22Rv1 (cell line): ENCODE data around the gene SYNPO2.

Experiments
- ZFX ChIP-seq: fragments of 450-650 bp; IDR thresholded peaks from 2 replicates; pipeline ENCODE4 v1.6.1; 2017; ENCODE audit warnings: antibody characterized with exemption, borderline replicate concordance
- TF ChIP-seq, protein P1 (sequence below): fragments of 450-650 bp; IDR thresholded peaks from 2 replicates; pipeline ENCODE4 v1.5.1; 2017; ENCODE audit warnings: mild to moderate bottlenecking

DNA sequence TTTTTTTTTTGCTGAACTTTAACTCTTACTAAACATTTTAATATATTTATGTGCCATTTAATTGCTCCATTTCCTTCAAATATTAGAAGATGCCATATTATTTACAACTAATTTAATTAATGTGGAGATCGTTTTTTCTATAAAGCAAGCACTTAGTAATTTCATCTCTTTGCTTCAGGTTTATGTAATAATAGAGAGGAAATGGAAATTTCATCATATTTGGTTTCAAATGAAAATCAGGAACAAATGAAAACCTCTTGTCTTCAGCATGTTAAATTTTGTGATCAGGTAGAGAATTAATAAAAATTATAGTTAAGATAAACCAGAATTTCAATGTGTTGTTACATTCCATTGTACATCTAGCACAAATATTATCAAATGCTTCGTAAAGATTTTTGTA lies 120.1 kb downstream of the SYNPO2 start:
- TF ChIP-seq, protein P1, sequence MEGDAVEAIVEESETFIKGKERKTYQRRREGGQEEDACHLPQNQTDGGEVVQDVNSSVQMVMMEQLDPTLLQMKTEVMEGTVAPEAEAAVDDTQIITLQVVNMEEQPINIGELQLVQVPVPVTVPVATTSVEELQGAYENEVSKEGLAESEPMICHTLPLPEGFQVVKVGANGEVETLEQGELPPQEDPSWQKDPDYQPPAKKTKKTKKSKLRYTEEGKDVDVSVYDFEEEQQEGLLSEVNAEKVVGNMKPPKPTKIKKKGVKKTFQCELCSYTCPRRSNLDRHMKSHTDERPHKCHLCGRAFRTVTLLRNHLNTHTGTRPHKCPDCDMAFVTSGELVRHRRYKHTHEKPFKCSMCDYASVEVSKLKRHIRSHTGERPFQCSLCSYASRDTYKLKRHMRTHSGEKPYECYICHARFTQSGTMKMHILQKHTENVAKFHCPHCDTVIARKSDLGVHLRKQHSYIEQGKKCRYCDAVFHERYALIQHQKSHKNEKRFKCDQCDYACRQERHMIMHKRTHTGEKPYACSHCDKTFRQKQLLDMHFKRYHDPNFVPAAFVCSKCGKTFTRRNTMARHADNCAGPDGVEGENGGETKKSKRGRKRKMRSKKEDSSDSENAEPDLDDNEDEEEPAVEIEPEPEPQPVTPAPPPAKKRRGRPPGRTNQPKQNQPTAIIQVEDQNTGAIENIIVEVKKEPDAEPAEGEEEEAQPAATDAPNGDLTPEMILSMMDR = no peak
- TF ChIP-seq ZFX = no peak
